DOHH2 (cell line): Measurements from ENCODE around the gene FAM9C.

Experiments used
- EZH2phosphoT487 ChIP-seq: fragments of 200-600 bp; sonication (generic); IDR thresholded peaks from 2 replicates; pipeline ENCODE4 v1.6.1; 2017; ENCODE audit warnings: borderline replicate concordance, mild to moderate bottlenecking, antibody characterized with exemption, low read length, moderate library complexity, mixed read lengths
- TF ChIP-seq, protein P1 (sequence below): fragments of 200-600 bp; sonication (generic); IDR thresholded peaks from one replicate; pipeline ENCODE4 v1.5.1; 2014; ENCODE audit warnings: antibody characterized with exemption, mild to moderate bottlenecking, low read depth, low read length; ENCODE audit not compliant: poor library complexity, severe bottlenecking

GRCh38 chrX:13076176-13076961 lies 31.9 kb upstream of the FAM9C start:
- TF ChIP-seq, protein P1, sequence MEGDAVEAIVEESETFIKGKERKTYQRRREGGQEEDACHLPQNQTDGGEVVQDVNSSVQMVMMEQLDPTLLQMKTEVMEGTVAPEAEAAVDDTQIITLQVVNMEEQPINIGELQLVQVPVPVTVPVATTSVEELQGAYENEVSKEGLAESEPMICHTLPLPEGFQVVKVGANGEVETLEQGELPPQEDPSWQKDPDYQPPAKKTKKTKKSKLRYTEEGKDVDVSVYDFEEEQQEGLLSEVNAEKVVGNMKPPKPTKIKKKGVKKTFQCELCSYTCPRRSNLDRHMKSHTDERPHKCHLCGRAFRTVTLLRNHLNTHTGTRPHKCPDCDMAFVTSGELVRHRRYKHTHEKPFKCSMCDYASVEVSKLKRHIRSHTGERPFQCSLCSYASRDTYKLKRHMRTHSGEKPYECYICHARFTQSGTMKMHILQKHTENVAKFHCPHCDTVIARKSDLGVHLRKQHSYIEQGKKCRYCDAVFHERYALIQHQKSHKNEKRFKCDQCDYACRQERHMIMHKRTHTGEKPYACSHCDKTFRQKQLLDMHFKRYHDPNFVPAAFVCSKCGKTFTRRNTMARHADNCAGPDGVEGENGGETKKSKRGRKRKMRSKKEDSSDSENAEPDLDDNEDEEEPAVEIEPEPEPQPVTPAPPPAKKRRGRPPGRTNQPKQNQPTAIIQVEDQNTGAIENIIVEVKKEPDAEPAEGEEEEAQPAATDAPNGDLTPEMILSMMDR = no peak
- no peak for TF ChIP-seq EZH2phosphoT487
